GM18508 (cell line): Measurements from ENCODE around the gene PRKG1.
"Not testable (repeated sequence)": the region's sequence is repeated elsewhere in the genome, so short reads cannot be mapped to it uniquely, and the experiment has no call there.

Experiments
- ATAC-seq: cut with Tn5 transposase; IDR thresholded peaks from one replicate; pipeline ENCODE4 v1.9.1; 2021; ENCODE audit warnings: moderate number of reproducible peaks; ENCODE audit not compliant: insufficient read depth, unreplicated experiment

PRKG1 gene

GRCh38 chr10:51255381-51255780, 181.1 kb downstream of the PRKG1 start:
- ATAC-seq, result no peak

- ATAC-seq, result no peak
Observed at GRCh38 chr10:51257511-51258248, 183.4 kb downstream of the PRKG1 start.

- ATAC-seq, result no peak
Observed at GRCh38 chr10:51260376-51260775, 186.1 kb downstream of the PRKG1 start.

GRCh38 chr10:51266496-51266895, 192.2 kb downstream of the PRKG1 start:
- ATAC-seq, result no peak

GRCh38 chr10:51267980-51268570, 193.8 kb downstream of the PRKG1 start:
- ATAC-seq, result not testable (repeated sequence)

- ATAC-seq, result no peak
Observed at GRCh38 chr10:51269821-51270220, 195.5 kb downstream of the PRKG1 start.

- ATAC-seq, result no peak
Observed at GRCh38 chr10:51270936-51271530, 196.7 kb downstream of the PRKG1 start.

GRCh38 chr10:51272099-51272498, 197.8 kb downstream of the PRKG1 start:
- not testable (repeated sequence) for ATAC-seq

GRCh38 chr10:51272555-51272954, 198.3 kb downstream of the PRKG1 start:
- ATAC-seq, result no peak

- ATAC-seq, result no peak
Observed at GRCh38 chr10:51273574-51273973, 199.3 kb downstream of the PRKG1 start.

GRCh38 chr10:51276097-51276496, 201.8 kb downstream of the PRKG1 start:
- ATAC-seq, result not testable (repeated sequence)

GRCh38 chr10:51281387-51281786, 207.1 kb downstream of the PRKG1 start:
- not testable (repeated sequence) for ATAC-seq

GRCh38 chr10:51285601-51286000, 211.3 kb downstream of the PRKG1 start:
- no peak for ATAC-seq

- no peak for ATAC-seq
Observed at GRCh38 chr10:51288511-51288910, 214.2 kb downstream of the PRKG1 start.

- ATAC-seq, result no peak
Observed at GRCh38 chr10:51289519-51289918, 215.2 kb downstream of the PRKG1 start.

GRCh38 chr10:51291961-51292360, 217.7 kb downstream of the PRKG1 start:
- no peak for ATAC-seq

GRCh38 chr10:51297438-51297837, 223.2 kb downstream of the PRKG1 start:
- no peak for ATAC-seq

GRCh38 chr10:51300617-51301304, 226.5 kb downstream of the PRKG1 start:
- ATAC-seq, result no peak

GRCh38 chr10:51301644-51302043, 227.4 kb downstream of the PRKG1 start:
- no peak for ATAC-seq

- ATAC-seq, result no peak
Observed at GRCh38 chr10:51302316-51302715, 228.0 kb downstream of the PRKG1 start.

GRCh38 chr10:51308116-51308515, 233.8 kb downstream of the PRKG1 start:
- no peak for ATAC-seq
